GM06990 (cell line): Measurements from ENCODE around the gene TMEM209.

Experiments
- DNase-seq: peaks from one replicate; pipeline ENCODE4 v3.0.0-alpha.2; 2011; ENCODE audit not compliant: insufficient read length; ENCODE audit errors: extremely low read depth
- H3K27me3 ChIP-seq: replicated peaks from 2 replicates; pipeline ENCODE4 v1.6.0; 2011; ENCODE audit warnings: low read length; ENCODE audit not compliant: control insufficient read depth, insufficient read depth
- H3K36me3 ChIP-seq: 2 replicates; pipeline ENCODE4 v1.5.1; 2011; ENCODE audit warnings: low read length; ENCODE audit not compliant: control insufficient read depth, insufficient read depth
- H3K4me3 ChIP-seq: replicated peaks from 2 replicates; pipeline ENCODE4 v1.5.1; 2011; ENCODE audit warnings: low read depth, mild to moderate bottlenecking, control low read depth, low read length
- TF ChIP-seq, protein P1 (sequence below): IDR thresholded peaks from 2 replicates; pipeline ENCODE4 v1.5.1; 2011; ENCODE audit warnings: low read length, control low read depth, mild to moderate bottlenecking, inconsistent platforms; ENCODE audit not compliant: insufficient read depth, poor library complexity, severe bottlenecking

Gene TMEM209

DNA sequence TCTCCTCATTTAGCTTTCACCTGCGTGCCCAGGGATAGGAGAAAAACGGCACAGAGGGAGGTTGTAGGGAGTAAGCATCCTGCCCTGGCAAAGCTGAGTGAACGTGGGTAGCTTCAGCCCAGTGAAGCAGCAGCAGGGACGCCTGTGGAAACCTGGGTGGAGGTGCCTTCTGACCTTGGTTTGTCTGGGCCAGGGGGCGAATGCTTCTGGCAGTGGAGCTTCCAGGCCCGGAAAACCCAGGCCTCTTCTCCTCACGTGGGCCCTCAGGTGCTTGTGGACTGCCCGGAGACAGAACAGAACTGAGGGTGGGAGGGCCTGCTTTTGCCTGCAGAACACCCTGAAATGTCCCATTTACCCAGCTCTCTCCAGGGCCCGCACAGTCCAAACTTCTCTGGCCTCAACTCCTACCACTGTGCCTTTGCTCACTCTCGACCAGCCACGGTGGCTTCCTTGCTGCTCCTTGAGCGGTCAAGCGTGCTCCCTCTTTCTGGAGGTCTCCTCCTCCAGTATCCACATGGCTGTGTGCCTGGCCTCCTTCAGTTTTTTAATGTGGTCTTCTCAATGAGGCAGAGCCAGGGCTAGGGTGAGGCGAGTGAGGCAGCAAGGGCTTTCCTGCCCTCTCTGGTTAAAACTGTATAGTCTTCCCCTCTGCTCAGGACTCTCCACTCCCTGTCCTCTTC lies 62.4 kb downstream of the TMEM209 start:
- DNase-seq, result no peak
- Histone ChIP-seq H3K36me3 (no peaks in the 10 kb centered on the region), H3K27me3 (no peaks in the 10 kb centered on the region), H3K4me3 (no peak overlapping the region)
- TF ChIP-seq, protein P1, sequence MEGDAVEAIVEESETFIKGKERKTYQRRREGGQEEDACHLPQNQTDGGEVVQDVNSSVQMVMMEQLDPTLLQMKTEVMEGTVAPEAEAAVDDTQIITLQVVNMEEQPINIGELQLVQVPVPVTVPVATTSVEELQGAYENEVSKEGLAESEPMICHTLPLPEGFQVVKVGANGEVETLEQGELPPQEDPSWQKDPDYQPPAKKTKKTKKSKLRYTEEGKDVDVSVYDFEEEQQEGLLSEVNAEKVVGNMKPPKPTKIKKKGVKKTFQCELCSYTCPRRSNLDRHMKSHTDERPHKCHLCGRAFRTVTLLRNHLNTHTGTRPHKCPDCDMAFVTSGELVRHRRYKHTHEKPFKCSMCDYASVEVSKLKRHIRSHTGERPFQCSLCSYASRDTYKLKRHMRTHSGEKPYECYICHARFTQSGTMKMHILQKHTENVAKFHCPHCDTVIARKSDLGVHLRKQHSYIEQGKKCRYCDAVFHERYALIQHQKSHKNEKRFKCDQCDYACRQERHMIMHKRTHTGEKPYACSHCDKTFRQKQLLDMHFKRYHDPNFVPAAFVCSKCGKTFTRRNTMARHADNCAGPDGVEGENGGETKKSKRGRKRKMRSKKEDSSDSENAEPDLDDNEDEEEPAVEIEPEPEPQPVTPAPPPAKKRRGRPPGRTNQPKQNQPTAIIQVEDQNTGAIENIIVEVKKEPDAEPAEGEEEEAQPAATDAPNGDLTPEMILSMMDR, result no peak

DNA sequence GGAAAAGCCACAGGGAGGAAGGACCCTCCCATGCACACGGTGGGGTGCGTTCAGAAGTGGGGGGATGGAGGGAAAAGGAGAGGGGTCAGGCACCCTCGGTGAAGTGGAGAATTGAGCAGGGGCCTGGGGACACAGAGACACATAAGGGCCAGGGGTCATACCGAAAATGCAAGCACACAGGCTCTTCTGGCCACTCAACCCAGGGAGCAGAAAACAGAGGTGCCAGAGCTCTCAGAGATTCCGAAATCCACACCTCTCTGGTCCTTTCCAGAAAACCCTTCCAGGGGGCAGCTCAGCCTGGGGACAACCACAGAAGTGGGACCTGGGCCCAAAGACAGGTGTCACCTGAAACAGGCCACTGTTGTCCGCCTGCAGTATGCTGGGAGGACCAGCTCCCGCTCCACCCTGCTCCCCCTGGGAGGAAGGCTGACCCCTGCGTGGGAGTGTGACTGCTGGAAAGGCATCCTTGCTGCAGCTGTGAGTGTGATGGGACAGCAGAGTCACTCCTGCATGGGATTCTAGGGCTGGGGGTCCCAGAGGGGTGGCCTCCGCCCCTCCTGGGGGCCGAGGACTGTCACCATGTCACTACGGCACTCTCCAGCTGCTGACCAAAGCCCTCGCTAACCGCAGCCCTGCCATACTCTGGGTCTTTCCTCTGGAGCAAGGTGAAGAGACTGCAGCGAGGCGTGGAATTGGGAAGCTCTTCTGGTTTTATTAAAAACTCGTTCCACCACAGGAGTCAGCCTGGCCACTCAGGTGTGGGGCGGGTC lies 63.1 kb downstream of the TMEM209 start:
- TF ChIP-seq, protein P1, result no peak
- H3K4me3 ChIP-seq, result no peak overlapping the region
- no peaks in the 10 kb centered on the region for H3K27me3 ChIP-seq
- no peak for DNase-seq
- no peaks in the 10 kb centered on the region for H3K36me3 ChIP-seq

DNA sequence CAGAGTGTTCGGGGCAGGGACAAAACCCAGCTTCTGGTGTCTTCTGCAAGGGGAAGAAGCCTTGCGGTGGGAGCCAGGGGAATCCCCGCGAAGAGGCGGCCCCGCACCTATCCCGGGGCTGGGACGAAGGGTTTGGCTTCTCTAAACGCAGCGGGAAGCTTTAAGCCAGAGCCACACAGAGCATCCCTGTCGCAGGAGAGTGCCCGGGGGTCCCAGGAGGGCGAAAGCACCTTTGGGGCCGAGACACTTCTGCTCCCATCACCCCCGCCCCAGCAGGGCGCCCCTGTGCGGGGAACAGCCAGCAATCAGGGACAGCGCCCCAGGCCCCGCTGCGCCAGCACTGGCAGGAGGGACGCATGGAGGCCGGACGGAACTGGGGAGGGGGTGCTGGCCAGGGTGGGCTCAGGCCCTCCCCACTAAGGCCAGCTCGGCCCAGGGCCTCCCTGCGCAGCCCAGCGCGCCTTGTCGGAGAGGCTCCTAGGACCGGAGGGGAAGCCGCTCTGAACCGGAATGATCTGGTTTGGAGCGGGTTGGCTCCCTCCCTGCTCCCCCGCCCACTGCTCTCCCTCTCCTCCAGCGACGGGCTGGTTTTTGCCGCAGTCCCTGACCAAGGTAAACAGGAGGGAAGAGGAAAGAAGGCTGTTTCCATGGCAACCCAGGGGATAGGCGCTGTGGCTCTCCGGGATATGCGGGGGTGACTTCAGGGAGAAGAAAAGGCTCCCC lies 63.9 kb downstream of the TMEM209 start:
- peak overlapping the region; percentile 49 for H3K4me3 ChIP-seq
- no peaks in the 10 kb centered on the region for H3K36me3 ChIP-seq
- TF ChIP-seq, protein P1, result no peak
- no peaks in the 10 kb centered on the region for H3K27me3 ChIP-seq
- DNase-seq, result no peak

DNA sequence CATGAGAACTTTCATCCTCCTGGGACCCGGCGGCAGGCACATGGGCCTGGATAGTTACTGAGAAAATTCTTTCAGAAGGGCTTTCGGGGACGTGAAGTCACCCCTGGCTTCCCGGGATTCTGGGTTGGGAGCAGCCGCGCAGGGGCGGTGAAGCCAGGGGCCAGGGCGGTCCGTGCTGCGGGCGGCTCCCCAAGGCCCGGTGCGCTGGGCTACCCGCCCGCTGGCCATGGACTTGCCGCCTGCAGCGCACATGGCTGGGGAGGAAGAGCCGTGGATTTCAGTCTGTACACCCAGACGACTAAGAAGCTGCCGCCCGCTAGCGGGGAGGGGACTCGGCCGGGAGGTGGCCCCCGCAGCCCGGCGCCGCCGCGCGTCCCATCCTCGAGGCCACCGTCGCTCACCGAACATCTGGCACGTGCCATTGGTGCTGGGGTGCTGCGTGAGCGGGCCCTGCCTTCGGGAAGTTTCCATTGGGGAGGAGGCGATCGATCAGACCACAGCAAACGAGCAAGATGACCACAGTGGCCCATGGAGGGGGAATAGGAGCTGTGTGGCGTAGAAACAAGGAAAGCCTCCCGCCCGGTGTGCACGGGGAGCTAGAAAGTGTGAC lies 64.5 kb downstream of the TMEM209 start:
- no peaks in the 10 kb centered on the region for H3K27me3 ChIP-seq
- no peak for DNase-seq
- TF ChIP-seq, protein P1, result no peak
- H3K4me3 ChIP-seq, result peak overlapping the region; percentile 49; the same call in 1 of the 2 replicates
- H3K36me3 ChIP-seq, result no peaks in the 10 kb centered on the region

DNA sequence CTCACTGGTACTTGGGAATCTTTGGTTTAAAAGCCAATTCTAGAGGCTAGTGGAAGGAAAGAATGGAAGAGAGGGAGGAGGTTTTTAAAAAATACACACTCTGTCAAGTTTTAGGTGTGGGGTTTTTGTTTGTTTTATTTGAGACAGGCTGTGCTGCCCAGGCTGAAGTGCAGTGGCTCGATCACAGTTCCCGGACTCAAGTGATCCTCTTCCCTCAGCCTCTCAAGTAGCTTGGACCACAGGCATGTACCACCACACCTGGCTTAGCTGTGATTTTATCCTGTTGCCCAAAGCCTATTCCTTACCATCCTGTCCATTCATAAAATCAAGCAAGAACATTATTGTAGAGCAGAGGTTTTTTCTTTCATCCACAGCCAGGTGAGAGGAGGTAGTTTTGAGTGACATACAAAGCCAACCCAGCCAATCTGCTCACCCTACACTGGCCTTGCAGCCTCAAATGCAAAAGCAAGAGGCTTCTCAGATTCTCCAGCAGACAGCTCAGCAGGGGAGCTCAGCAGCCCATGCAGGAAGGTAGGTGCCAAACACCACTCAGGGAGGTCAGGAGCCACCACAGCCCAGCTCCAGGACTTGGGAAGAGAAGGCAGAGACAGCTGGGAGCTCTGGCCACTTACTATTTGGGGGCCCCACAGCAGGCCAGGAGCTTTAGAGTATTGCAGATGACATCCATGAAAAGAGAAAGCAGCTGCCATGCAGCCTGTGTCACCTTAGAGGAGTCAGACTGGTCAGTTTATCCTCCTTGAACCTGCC lies 65.8 kb downstream of the TMEM209 start:
- no peaks in the 10 kb centered on the region for H3K27me3 ChIP-seq
- no peak overlapping the region for H3K4me3 ChIP-seq
- H3K36me3 ChIP-seq, result peaks cover 3% of the 10 kb centered on the region; the same call in 1 of the 2 replicates

More for the DNA sequence above, 65.8 kb downstream of the TMEM209 start:
- DNase-seq, result no peak
- TF ChIP-seq, protein P1, result no peak
